ENCODE results near the gene MED13.

Gene MED13

GRCh38 chr17:62033317-62033716 is 31.8 kb downstream of the MED13 start:
- no peak for TF ChIP-seq POLR2AphosphoS5 (IDR thresholded peaks at IDR 0.05; ENCODE audit: low read depth, low read length)
- TF ChIP-seq FOXP2 (optimal IDR thresholded peaks at IDR 0.05; ENCODE audit: borderline replicate concordance, extremely low read depth, extremely low read length, insufficient read depth): no peak
- TF ChIP-seq TAF1 (IDR thresholded peaks at IDR 0.05; ENCODE audit: borderline replicate concordance, insufficient read depth, low read length): no peak
- no peak for TF ChIP-seq REST (IDR thresholded peaks at IDR 0.05; ENCODE audit: insufficient read depth in 1 of 2, low read depth in 2 of 2, low read length in 2 of 2)
- no peak for TF ChIP-seq SIN3A (IDR thresholded peaks at IDR 0.05; ENCODE audit: borderline replicate concordance, insufficient read depth, low read length)

- no peak for TF ChIP-seq FOXP2 (optimal IDR thresholded peaks at IDR 0.05; ENCODE audit: borderline replicate concordance, extremely low read depth, extremely low read length, insufficient read depth)
- TF ChIP-seq SIN3A (IDR thresholded peaks at IDR 0.05; ENCODE audit: borderline replicate concordance, insufficient read depth, low read length): no peak
- TF ChIP-seq TAF1 (IDR thresholded peaks at IDR 0.05; ENCODE audit: borderline replicate concordance, insufficient read depth, low read length): no peak
- TF ChIP-seq POLR2AphosphoS5 (IDR thresholded peaks at IDR 0.05; ENCODE audit: low read depth, low read length): no peak
- TF ChIP-seq REST (IDR thresholded peaks at IDR 0.05; ENCODE audit: insufficient read depth in 1 of 2, low read depth in 2 of 2, low read length in 2 of 2): no peak
Observed at GRCh38 chr17:62032480-62032879, 32.6 kb downstream of the MED13 start.

- no peak for TF ChIP-seq FOXP2 (optimal IDR thresholded peaks at IDR 0.05; ENCODE audit: borderline replicate concordance, extremely low read depth, extremely low read length, insufficient read depth)
- TF ChIP-seq TAF1 (IDR thresholded peaks at IDR 0.05; ENCODE audit: borderline replicate concordance, insufficient read depth, low read length): no peak
- TF ChIP-seq POLR2AphosphoS5 (IDR thresholded peaks at IDR 0.05; ENCODE audit: low read depth, low read length): no peak
- no peak for TF ChIP-seq REST (IDR thresholded peaks at IDR 0.05; ENCODE audit: insufficient read depth in 1 of 2, low read depth in 2 of 2, low read length in 2 of 2)
- TF ChIP-seq SIN3A (IDR thresholded peaks at IDR 0.05; ENCODE audit: borderline replicate concordance, insufficient read depth, low read length): no peak
Observed at GRCh38 chr17:62030264-62030663, 34.8 kb downstream of the MED13 start.

GRCh38 chr17:62024866-62025265 is 40.2 kb downstream of the MED13 start:
- no peak for TF ChIP-seq FOXP2 (optimal IDR thresholded peaks at IDR 0.05; ENCODE audit: borderline replicate concordance, extremely low read depth, extremely low read length, insufficient read depth)
- no peak for TF ChIP-seq SIN3A (IDR thresholded peaks at IDR 0.05; ENCODE audit: borderline replicate concordance, insufficient read depth, low read length)
- no peak for TF ChIP-seq TAF1 (IDR thresholded peaks at IDR 0.05; ENCODE audit: borderline replicate concordance, insufficient read depth, low read length)
- no peak for TF ChIP-seq REST (IDR thresholded peaks at IDR 0.05; ENCODE audit: insufficient read depth in 1 of 2, low read depth in 2 of 2, low read length in 2 of 2)
- TF ChIP-seq POLR2AphosphoS5 (IDR thresholded peaks at IDR 0.05; ENCODE audit: low read depth, low read length): no peak

GRCh38 chr17:62017912-62018311 is 47.2 kb downstream of the MED13 start:
- TF ChIP-seq SIN3A (IDR thresholded peaks at IDR 0.05; ENCODE audit: borderline replicate concordance, insufficient read depth, low read length): no peak
- no peak for TF ChIP-seq FOXP2 (optimal IDR thresholded peaks at IDR 0.05; ENCODE audit: borderline replicate concordance, extremely low read depth, extremely low read length, insufficient read depth)
- no peak for TF ChIP-seq TAF1 (IDR thresholded peaks at IDR 0.05; ENCODE audit: borderline replicate concordance, insufficient read depth, low read length)
- TF ChIP-seq REST (IDR thresholded peaks at IDR 0.05; ENCODE audit: insufficient read depth in 1 of 2, low read depth in 2 of 2, low read length in 2 of 2): no peak
- TF ChIP-seq POLR2AphosphoS5 (IDR thresholded peaks at IDR 0.05; ENCODE audit: low read depth, low read length): no peak

Measured in PFSK-1 (cell line).